Liver (tissue), 3 donors: Measurements from ENCODE around the gene OR2A42.
"Not testable (repeated sequence)": the region's sequence is repeated elsewhere in the genome, so short reads cannot be mapped to it uniquely, and the experiment has no call there.

Experiments used
- ATF3 ChIP-seq: IDR thresholded peaks from 2 replicates; pipeline ENCODE4 v1.6.1; 2016; ENCODE audit warnings: antibody characterized with exemption
- CTCF ChIP-seq: fragments of 150-350 bp; IDR thresholded peaks from 2 replicates; pipeline ENCODE4 v1.5.1; 2017; ENCODE audit warnings: improper control_type of control experiment, low read depth, low read length; ENCODE audit not compliant: missing input control
- HNF4A ChIP-seq, 2 donors: conservative IDR thresholded peaks; 2 replicates each; pipeline ENCODE4 v1.6.1; 2016; ENCODE audit warnings: antibody characterized with exemption in 2 of 2, mild to moderate bottlenecking in 2 of 2
- JUND ChIP-seq, 2 donors: IDR thresholded peaks; 2 replicates each; pipeline ENCODE4 v1.6.1; 2016; ENCODE audit warnings: antibody characterized with exemption in 2 of 2
- RAD21 ChIP-seq, 2 donors: IDR thresholded peaks; 2 replicates each; pipeline ENCODE4 v1.6.1; 2016; ENCODE audit warnings: antibody characterized with exemption in 2 of 2, mild to moderate bottlenecking in 2 of 2
- SP1 ChIP-seq: IDR thresholded peaks from 2 replicates; pipeline ENCODE4 v1.6.1; 2018; ENCODE audit warnings: antibody characterized with exemption, mild to moderate bottlenecking
- donor health status: healthy.
- donor health status: healthy.

- not testable (repeated sequence) for TF ChIP-seq RAD21 (IDR thresholded peaks at IDR 0.05); CTCF; JUND (IDR thresholded peaks at IDR 0.05); HNF4A (conservative IDR thresholded peaks at IDR 0.05); ATF3; SP1
These were observed 42.6 kb upstream of the OR2A42 start for GRCh38 chr7:144281981-144282380.
